ENCODE results near the gene RBFOX1. TPM values are rescaled to one million over a fixed set of nuclear protein-coding genes. Genes with fewer than 3 reads are reported as not detected.
A peak's percentile ranks its signal among the peaks of the same experiment; 100 is the strongest.

Gene RBFOX1
- total RNA-seq (ENCODE audit: insufficient read depth, low replicate concordance), result 3.1 TPM

GRCh38 chr16:7332611-7333010 is at the start of gene RBFOX1:
TSS of gene RBFOX1 (plus strand) at chr16:7332845.
- DNase-seq (ENCODE audit: low spot score), result no peak

DNA sequence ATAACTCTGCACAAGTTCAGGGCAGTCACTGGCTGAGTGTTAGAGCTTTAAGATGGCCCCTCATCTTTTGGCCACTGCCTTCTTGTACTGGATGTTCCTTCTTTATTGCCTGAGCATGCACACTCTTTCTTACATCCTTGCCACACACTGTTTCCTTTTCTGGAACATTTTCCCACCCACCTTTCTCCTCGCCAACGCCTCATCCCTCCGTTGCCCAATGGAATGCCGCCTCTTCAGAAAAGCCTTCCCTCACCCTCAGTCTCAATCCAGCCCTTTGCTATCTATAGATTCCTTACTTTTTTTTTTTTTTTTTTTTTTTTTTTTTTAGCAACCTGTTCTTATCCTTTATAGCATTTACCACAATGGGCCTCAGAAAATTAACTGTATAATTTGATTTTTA is 47.9 kb upstream of the RBFOX1 start:
- DNase-seq (ENCODE audit: low spot score), result no peak

GRCh38 chr16:7285520-7285919 is 47.1 kb upstream of the RBFOX1 start:
- no peak for DNase-seq (ENCODE audit: low spot score)

DNA sequence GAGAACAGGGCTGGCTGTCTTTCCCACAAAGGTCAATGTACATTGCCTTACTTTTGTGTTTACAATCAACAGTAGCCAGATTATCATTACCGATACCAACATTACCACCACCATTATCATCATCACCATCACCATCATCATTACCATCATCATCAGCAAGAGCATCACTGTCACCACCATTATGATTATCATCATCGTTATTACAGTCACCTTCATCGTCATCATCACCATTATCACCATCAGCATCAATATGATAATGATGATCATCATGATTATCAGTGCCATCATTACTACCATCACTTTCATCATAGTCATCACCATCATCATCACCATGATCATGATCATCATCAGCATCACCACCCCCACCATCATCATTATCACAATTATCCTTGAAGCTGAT is 43.3 kb upstream of the RBFOX1 start:
- no peak for DNase-seq (ENCODE audit: low spot score)

- DNase-seq (ENCODE audit: low spot score), result no peak
These were observed 42.0 kb upstream of the RBFOX1 start for GRCh38 chr16:7290682-7291081.

DNA sequence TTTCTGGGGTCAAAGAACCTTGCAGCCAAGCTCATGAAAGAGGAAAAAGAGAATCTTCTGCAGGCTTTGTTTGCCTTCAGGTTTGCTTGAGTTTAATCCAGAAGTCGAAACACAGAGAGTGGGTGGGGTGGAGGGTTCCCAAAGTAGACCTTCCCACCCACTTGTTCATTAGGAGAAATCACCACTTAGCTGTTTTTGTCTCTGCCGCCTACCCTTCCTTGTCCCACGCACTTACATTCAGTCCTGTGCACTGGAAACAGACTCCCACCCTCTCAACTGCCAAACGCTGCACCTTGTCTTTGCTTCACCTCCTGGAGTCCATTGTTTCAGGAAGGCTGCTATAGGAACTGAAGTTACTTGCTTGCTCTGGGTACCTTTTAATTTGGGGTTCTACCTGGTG is 38.6 kb upstream of the RBFOX1 start:
- DNase-seq (ENCODE audit: low spot score), result no peak

DNA sequence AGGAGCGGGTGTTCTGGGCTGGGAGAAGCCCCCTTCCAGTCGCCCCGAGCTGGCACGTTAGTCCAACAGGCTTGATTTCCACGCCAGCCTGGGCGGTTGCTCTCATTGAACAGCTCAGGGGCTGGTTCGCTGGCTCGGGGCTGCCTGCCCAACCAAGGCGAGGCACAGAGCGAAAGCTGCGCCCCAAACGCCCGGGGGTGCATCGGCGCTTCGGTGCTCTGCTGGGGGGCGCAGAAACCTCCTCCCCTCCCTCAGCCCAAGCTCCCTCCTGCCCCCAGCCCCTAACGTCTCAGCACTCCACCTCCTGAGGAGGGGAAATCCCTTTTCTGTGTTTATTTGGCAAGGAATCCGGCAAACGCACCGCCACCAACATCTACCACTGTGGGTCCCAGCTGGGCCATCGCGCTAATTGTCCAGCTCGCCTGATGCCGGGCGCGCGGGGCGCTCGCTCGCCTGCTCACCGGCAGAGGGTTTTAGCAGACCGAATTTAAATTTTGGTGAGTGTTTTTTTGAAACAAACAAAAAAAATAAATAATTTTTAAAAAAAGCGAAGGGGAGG is 29.5 kb upstream of the RBFOX1 start:
- peak; percentile 8 for DNase-seq (ENCODE audit: low spot score)

GRCh38 chr16:7303660-7304200 is 28.9 kb upstream of the RBFOX1 start:
- DNase-seq (ENCODE audit: low spot score), result peak; percentile 45

DNA sequence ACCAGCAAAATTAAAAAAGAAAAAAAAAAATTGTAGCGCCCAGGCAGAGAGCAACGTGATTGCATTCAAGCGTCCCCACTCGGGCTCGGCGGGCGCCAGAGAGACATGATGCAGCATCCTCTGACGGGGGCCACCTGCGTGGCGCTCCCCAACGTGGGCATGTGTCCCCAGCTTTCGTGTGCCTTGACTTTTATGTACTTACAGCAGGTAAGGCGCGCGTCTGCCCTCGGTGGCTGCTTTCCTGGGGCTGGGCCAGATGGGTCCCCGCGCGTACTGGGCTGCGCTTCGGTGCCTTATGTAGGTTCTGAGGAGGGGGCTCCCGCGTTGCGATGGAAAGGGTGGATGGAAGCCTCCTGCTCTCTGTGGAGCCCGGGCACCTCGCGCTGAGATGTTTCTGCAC is 28.4 kb upstream of the RBFOX1 start:
- no peak for DNase-seq (ENCODE audit: low spot score)

DNA sequence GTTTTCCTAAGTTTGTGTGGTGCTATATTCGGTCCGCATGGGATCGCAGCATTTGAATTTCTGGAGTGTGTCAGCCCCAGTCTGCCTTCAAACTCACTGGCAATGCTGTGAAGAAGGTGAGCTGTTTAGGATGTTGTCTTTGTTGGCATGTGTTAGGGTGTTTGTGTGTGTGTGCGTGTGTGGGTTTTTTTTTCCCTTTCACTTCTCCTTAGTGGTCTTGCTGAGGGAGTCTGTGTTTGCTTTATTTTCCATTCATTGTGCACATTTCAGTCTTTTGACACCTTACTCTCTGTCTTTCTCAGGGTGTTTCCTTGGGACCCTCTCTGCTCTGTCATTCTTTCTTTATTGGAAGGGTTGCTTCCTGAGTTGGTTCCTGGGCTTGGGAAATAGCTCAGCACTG is 27.7 kb upstream of the RBFOX1 start:
- DNase-seq (ENCODE audit: low spot score), result no peak

GRCh38 chr16:7313170-7313569 is 19.5 kb upstream of the RBFOX1 start:
- peak; percentile 42 for DNase-seq (ENCODE audit: low spot score)

DNA sequence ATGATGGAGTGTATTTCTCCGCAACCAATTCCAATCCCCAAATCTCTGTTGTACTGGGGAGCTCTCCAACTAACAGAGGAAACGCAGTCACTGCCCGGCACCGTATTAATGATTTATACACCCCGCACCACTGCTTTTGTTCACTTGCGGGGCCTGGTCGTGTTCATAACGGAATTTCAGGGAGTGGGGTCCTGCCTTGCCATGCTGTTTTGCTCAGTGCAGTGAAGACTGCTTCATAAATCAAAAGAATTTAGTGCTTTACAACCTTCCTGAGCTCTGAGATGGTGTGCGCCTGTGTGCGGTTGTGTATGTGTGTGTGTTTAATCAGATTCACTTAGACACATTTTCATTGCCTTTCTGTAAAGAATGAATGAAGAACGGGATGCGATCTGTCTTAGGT is 18.5 kb upstream of the RBFOX1 start:
- DNase-seq (ENCODE audit: low spot score), result no peak

DNA sequence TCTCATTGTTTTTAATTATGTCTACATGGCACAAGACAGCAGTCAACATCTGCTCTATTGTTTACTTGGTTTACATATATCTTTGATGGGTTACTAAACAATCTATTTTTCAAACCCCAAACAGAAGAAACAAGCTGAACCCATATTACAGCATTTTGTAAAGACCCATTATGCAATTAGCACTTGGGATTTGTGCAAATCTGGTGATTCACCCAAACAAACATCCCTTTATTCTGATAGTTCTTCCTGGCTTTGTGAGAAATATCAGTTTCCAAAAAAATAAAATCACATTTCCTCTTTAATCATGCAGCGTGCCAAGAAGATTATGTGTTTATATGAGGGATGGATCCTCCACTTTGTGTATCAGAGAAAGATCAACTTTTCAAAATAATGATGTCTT is 16.8 kb upstream of the RBFOX1 start:
- no peak for DNase-seq (ENCODE audit: low spot score)

GRCh38 chr16:7316281-7316888 is 16.3 kb upstream of the RBFOX1 start:
- DNase-seq (ENCODE audit: low spot score), result no peak

- DNase-seq (ENCODE audit: low spot score), result no peak
These were observed 14.7 kb upstream of the RBFOX1 start for GRCh38 chr16:7317982-7318381.

GRCh38 chr16:7318686-7319085 is 14.0 kb upstream of the RBFOX1 start:
- no peak for DNase-seq (ENCODE audit: low spot score)

DNA sequence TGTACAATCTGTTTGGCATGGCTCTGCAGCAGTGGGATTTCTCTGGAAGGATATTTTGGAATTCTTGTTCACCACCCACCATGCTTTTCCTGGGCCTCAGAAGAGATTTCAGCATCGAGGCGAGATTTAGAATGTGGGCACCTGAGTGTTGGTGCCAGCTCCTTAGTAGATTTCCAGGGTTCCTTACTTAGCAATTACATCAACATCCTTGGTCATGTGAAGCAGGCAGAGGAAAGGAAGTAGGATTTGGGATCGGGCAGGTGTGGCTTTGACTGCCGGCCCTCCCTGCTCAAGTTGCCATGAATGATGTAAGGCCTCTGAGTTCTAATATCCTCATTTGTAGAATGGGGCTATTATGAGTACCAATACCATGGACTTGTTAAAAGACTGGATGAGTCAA is 13.1 kb upstream of the RBFOX1 start:
- no peak for DNase-seq (ENCODE audit: low spot score)

- no peak for DNase-seq (ENCODE audit: low spot score)
These were observed 11.0 kb upstream of the RBFOX1 start for GRCh38 chr16:7321661-7322060.

GRCh38 chr16:7324321-7324720 is 8.3 kb upstream of the RBFOX1 start:
- no peak for DNase-seq (ENCODE audit: low spot score)

DNA sequence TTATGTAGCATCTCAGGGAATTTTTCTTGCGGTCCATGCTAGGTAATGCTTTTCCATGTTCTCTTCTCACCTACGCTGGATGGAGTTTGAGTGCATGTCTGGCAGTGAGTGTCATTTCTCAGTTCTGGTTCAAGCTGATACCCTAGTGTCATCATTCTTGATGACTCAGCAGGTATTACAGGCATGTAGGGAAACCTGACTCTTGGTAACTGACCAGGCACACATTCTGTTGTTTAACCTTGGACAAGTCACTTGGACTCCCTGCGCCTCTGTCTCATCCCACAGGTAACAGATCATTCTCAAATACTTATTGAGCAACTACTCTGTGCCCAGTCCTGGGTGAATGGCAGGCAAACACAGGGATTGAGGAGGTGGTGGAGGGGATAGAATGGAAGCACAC is 6.8 kb upstream of the RBFOX1 start:
- no peak for DNase-seq (ENCODE audit: low spot score)

GRCh38 chr16:7330709-7331108 is 1.9 kb upstream of the RBFOX1 start:
- no peak for DNase-seq (ENCODE audit: low spot score)

GRCh38 chr16:7331997-7332396 is 648 bp upstream of the RBFOX1 start:
- no peak for DNase-seq (ENCODE audit: low spot score)

DNA sequence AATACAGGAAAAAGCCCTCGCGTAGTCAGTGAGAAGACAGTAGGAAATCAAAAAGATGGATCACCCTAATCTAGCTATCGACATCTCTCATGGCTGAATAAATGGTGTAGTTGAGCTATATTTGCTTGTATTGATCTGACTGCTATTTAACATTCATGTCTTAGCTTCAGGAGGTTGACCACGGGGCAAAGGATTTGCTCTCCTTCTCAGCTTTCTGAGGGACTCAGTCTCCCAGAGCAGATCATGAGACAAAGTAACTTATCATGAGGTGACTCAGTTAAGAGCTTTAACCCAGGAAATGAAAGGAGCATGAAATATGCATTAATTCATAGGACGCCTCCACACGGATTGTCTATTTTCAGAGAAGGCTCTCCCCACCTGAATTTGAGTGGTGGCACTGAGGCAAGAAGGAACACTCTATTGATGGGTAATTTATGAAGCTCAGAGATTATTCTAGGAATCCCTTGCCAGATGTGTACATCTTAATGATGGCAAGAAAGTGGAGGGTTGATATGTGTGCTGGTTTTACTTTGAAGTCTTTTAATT is 608 bp downstream of the RBFOX1 start:
- DNase-seq (ENCODE audit: low spot score), result no peak

Measured in umbilical cord (tissue), 2 donors.